GM21390 (cell line): ENCODE results near the gene IGF1R.
"Not testable (repeated sequence)": the region's sequence is repeated elsewhere in the genome, so short reads cannot be mapped to it uniquely, and the experiment has no call there.

ENCODE experiments used
- ATAC-seq: cut with Tn5 transposase; IDR thresholded peaks from one replicate; pipeline ENCODE4 v1.9.1; 2021; ENCODE audit not compliant: unreplicated experiment

IGF1R gene

GRCh38 chr15:98953968-98954367, 305.6 kb downstream of the IGF1R start:
- no peak for ATAC-seq

- no peak for ATAC-seq
Measured at GRCh38 chr15:98954411-98954810, 306.1 kb downstream of the IGF1R start.

GRCh38 chr15:98955331-98955730, 307.0 kb downstream of the IGF1R start:
- no peak for ATAC-seq

GRCh38 chr15:98955961-98956723, 307.8 kb downstream of the IGF1R start:
- ATAC-seq, result no peak

- no peak for ATAC-seq
Measured at GRCh38 chr15:98956796-98957553, 308.6 kb downstream of the IGF1R start.

- no peak for ATAC-seq
Measured at GRCh38 chr15:98957655-98958054, 309.3 kb downstream of the IGF1R start.

- ATAC-seq, result no peak
Measured at GRCh38 chr15:98958076-98958475, 309.7 kb downstream of the IGF1R start.

- no peak for ATAC-seq
Measured at GRCh38 chr15:98958918-98959639, 310.7 kb downstream of the IGF1R start.

GRCh38 chr15:98959640-98960007, 311.3 kb downstream of the IGF1R start:
- no peak for ATAC-seq

- ATAC-seq, result no peak
Measured at GRCh38 chr15:98960555-98961050, 312.3 kb downstream of the IGF1R start.

GRCh38 chr15:98963444-98963843, 315.1 kb downstream of the IGF1R start:
- no peak for ATAC-seq

- ATAC-seq, result no peak
Measured at GRCh38 chr15:98964466-98965133, 316.3 kb downstream of the IGF1R start.

- not testable (repeated sequence) for ATAC-seq
Measured at GRCh38 chr15:98965134-98965491, 316.8 kb downstream of the IGF1R start.

- no peak for ATAC-seq
Measured at GRCh38 chr15:98965597-98965996, 317.3 kb downstream of the IGF1R start.

- no peak for ATAC-seq
Measured at GRCh38 chr15:98966091-98966787, 317.9 kb downstream of the IGF1R start.

- no peak for ATAC-seq
Measured at GRCh38 chr15:98967096-98967495, 318.8 kb downstream of the IGF1R start.

- ATAC-seq, result no peak
Measured at GRCh38 chr15:98967916-98968315, 319.6 kb downstream of the IGF1R start.

- ATAC-seq, result no peak
Measured at GRCh38 chr15:98968576-98968975, 320.2 kb downstream of the IGF1R start.

GRCh38 chr15:98969126-98969735, 320.9 kb downstream of the IGF1R start:
- ATAC-seq, result no peak

GRCh38 chr15:98970799-98971198, 322.5 kb downstream of the IGF1R start:
- no peak for ATAC-seq
